OCI-LY1 (cell line): Measurements from ENCODE around the gene TRMT61A.

ENCODE experiments used
- H2AFZ ChIP-seq: fragments of 200-600 bp; sonication (generic), shearing (Covaris generic); 2 replicates; pipeline ENCODE4 v1.6.0; 2014; ENCODE audit warnings: antibody characterized with exemption, mild to moderate bottlenecking, low read length
- H3F3A ChIP-seq: fragments of 200-600 bp; sonication (generic), shearing (Covaris generic); 2 replicates; pipeline ENCODE4 v1.6.0; 2014; ENCODE audit warnings: mild to moderate bottlenecking, antibody characterized with exemption, low read length, moderate library complexity; ENCODE audit not compliant: insufficient read depth
- H3K27ac ChIP-seq: fragments of 200-600 bp; sonication (generic); 2 replicates; pipeline ENCODE4 v1.5.1; 2014; ENCODE audit warnings: low read length, mixed run types, mild to moderate bottlenecking, low read depth; ENCODE audit not compliant: poor library complexity, severe bottlenecking
- H3K27me3 ChIP-seq: fragments of 200-600 bp; sonication (generic); 2 replicates; pipeline ENCODE4 v1.6.0; 2014; ENCODE audit warnings: antibody characterized with exemption, mild to moderate bottlenecking, low read length, moderate library complexity; ENCODE audit not compliant: insufficient read depth
- H3K36me3 ChIP-seq: fragments of 200-600 bp; sonication (generic); 2 replicates; pipeline ENCODE4 v1.6.1; 2014; ENCODE audit warnings: mild to moderate bottlenecking, antibody characterized with exemption, low read length, moderate library complexity, mixed read lengths; ENCODE audit not compliant: insufficient read depth
- H3K4me1 ChIP-seq: fragments of 200-600 bp; sonication (generic); 2 replicates; pipeline ENCODE4 v1.5.1; 2014; ENCODE audit warnings: mild to moderate bottlenecking, low read length, moderate library complexity; ENCODE audit not compliant: insufficient read depth, severe bottlenecking
- H3K4me2 ChIP-seq: fragments of 200-600 bp; sonication (generic), shearing (Covaris generic); 2 replicates; pipeline ENCODE4 v1.6.1; 2014; ENCODE audit warnings: low read length
- H3K4me3 ChIP-seq: fragments of 200-600 bp; sonication (generic); 2 replicates; pipeline ENCODE4 v1.5.1; 2014; ENCODE audit warnings: low read length, low read depth, mild to moderate bottlenecking, mixed read lengths; ENCODE audit not compliant: poor library complexity, severe bottlenecking
- H3K79me2 ChIP-seq: fragments of 200-600 bp; shearing (Covaris generic); 2 replicates; pipeline ENCODE4 v1.6.1; 2016; ENCODE audit warnings: mixed run types, low read length, mixed read lengths; ENCODE audit not compliant: insufficient read depth
- H3K9ac ChIP-seq: fragments of 200-600 bp; sonication (generic), shearing (Covaris generic); 2 replicates; pipeline ENCODE4 v1.6.1; 2014; ENCODE audit warnings: mild to moderate bottlenecking, low read length, mixed read lengths
- H3K9me2 ChIP-seq: fragments of 200-600 bp; sonication (generic), shearing (Covaris generic); 2 replicates; pipeline ENCODE4 v1.6.1; 2014; ENCODE audit warnings: low read depth, mild to moderate bottlenecking, low read length, mixed read lengths
- H3K9me3 ChIP-seq: fragments of 200-600 bp; shearing (Covaris generic); 2 replicates; pipeline ENCODE4 v1.6.1; 2014; ENCODE audit warnings: low read length, mixed read lengths
- H4K20me1 ChIP-seq: fragments of 200-600 bp; sonication (generic), shearing (Covaris generic); 2 replicates; pipeline ENCODE4 v1.6.0; 2016; ENCODE audit warnings: mild to moderate bottlenecking, low read length; ENCODE audit not compliant: insufficient read depth
- EZH2 ChIP-seq: fragments of 200-600 bp; sonication (generic), shearing (Covaris generic); IDR thresholded peaks from 2 replicates; pipeline ENCODE4 v1.8.0; 2017; ENCODE audit warnings: borderline replicate concordance, mixed run types, mild to moderate bottlenecking, antibody characterized with exemption, low read length, moderate library complexity, mixed read lengths
- TF ChIP-seq, protein P1 (sequence below): fragments of 200-600 bp; sonication (generic), shearing (Covaris generic); IDR thresholded peaks from 2 replicates; pipeline ENCODE4 v1.5.1; 2017; ENCODE audit warnings: mild to moderate bottlenecking, antibody characterized with exemption, low read length, moderate library complexity, mixed read lengths

TRMT61A gene

DNA sequence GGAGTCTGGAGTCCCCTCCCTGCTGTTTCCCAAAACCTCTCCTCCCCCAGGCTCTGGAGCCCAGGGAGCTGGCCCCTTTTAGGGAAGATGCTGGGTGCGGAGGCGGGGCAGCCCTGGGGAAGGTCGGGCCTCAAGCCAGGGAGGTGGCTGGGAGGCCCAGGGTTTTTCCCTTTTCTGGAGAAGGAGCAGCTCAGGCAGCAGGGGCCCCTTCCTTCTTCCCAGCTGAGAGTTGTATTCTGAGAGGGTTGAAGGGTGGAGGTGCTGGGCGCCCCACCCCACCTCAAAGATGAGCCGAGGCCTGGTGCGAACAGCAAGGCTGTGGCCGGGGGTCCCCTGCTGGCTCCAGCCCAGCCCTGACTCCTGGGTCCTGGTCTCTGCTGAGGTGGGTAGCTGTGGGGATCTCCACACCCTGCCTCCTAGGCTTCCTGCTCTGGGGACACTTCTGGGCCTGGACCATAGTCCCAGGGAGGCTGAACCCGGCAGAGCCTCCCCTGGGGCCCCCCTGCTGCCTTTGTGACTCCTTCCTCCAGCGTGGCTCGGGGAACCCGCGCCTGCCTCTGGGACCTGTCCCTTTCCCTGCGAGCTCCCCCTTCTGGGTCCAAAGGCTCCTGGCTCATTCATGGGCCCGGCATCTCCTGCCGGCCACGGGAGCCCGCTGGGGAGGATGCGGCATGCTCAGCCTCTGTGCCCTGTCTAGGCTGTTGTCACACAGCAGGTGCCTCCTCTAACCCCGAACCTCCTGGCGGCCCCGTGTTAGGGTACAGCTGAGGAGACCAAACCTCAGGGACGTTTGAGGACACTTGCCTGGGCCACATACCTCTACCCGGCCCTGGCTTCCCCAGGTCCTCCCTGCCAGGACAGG lies 4.4 kb downstream of the TRMT61A start:
- Histone ChIP-seq H3K4me2 (no peak overlapping the region), H3K9ac (no peak overlapping the region), H4K20me1 (no peaks in the 10 kb centered on the region), H3F3A (no peaks in the 10 kb centered on the region), H3K79me2 (peaks cover 8% of the 10 kb centered on the region), H3K27me3 (no peaks in the 10 kb centered on the region), H3K4me3 (no peak overlapping the region), H2AFZ (no peak overlapping the region), H3K4me1 (peaks cover 19% of the 10 kb centered on the region), H3K27ac (no peak overlapping the region), H3K36me3 (peaks cover 27% of the 10 kb centered on the region; the same call in 1 of the 2 replicates), H3K9me3 (no peaks in the 10 kb centered on the region), H3K9me2 (no peaks in the 10 kb centered on the region)
- TF ChIP-seq, protein P1, sequence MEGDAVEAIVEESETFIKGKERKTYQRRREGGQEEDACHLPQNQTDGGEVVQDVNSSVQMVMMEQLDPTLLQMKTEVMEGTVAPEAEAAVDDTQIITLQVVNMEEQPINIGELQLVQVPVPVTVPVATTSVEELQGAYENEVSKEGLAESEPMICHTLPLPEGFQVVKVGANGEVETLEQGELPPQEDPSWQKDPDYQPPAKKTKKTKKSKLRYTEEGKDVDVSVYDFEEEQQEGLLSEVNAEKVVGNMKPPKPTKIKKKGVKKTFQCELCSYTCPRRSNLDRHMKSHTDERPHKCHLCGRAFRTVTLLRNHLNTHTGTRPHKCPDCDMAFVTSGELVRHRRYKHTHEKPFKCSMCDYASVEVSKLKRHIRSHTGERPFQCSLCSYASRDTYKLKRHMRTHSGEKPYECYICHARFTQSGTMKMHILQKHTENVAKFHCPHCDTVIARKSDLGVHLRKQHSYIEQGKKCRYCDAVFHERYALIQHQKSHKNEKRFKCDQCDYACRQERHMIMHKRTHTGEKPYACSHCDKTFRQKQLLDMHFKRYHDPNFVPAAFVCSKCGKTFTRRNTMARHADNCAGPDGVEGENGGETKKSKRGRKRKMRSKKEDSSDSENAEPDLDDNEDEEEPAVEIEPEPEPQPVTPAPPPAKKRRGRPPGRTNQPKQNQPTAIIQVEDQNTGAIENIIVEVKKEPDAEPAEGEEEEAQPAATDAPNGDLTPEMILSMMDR: no peak
- no peak for TF ChIP-seq EZH2

DNA sequence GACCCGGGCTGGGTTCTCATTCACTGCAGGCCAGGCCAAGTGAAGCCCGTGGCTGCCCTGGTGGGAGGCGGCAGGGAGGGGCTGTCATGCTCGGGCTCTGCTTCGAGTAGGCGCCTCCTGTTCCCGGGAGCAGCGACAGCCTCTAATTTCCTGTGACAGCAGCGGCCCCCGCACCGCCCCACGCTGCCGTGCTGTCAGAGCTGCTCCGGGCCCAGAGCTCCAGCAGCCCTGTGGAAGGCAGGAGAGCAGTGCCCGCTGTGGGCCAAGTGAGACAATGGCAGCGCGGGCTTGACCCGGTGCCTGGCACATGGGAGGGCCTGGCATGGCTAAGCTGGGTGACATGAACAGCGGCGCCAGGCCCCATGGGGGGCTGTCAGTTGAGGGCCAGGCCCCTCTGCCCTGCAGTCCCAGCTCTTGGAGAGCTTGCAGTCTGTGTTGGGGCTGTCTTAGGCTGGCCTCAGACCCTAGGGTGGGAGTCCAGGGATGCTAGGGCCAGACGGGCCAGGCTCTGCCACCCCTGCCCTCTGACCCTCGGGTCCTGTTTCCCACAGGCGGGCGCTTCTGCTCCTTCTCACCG lies 5.1 kb downstream of the TRMT61A start:
- TF ChIP-seq EZH2: no peak
- TF ChIP-seq, protein P1: no peak
- Histone ChIP-seq H3K79me2 (peaks cover 8% of the 10 kb centered on the region), H3K27me3 (0 out of 2 replicates have a peak, but pooled peaks cover 3% of the 10 kb centered on the region), H3K4me3 (no peak overlapping the region), H3K9me2 (no peaks in the 10 kb centered on the region), H3F3A (no peaks in the 10 kb centered on the region), H3K4me2 (no peak overlapping the region), H3K27ac (no peak overlapping the region), H2AFZ (no peak overlapping the region), H3K9ac (no peak overlapping the region), H3K36me3 (peaks cover 27% of the 10 kb centered on the region; the same call in 1 of the 2 replicates), H3K4me1 (peaks cover 14% of the 10 kb centered on the region), H3K9me3 (no peaks in the 10 kb centered on the region), H4K20me1 (no peaks in the 10 kb centered on the region)

DNA sequence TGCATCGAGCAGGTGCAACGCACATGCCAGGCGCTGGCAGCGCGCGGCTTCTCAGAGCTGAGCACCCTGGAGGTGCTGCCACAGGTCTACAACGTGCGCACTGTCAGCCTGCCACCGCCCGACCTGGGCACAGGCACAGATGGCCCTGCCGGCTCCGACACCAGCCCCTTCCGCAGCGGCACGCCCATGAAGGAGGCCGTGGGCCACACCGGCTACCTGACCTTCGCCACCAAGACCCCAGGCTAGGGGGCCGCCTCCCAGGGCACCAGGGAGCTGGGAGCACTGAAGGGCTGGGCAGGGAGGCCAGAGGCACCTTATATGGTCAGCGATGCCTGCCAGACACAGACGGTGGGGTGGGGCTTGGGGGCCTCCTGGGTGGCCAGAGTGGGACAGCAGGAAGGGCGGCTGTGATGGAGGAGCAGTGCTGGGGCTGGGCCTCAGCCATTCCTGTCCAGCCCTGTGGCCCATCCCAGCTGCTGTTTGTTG lies 5.6 kb downstream of the TRMT61A start:
- Histone ChIP-seq H4K20me1 (no peaks in the 10 kb centered on the region), H3F3A (no peaks in the 10 kb centered on the region), H2AFZ (no peak overlapping the region), H3K9ac (no peak overlapping the region), H3K27ac (no peak overlapping the region), H3K9me2 (no peaks in the 10 kb centered on the region), H3K4me3 (no peak overlapping the region), H3K36me3 (peaks cover 27% of the 10 kb centered on the region; the same call in 1 of the 2 replicates), H3K27me3 (0 out of 2 replicates have a peak, but pooled peaks cover 6% of the 10 kb centered on the region), H3K79me2 (peaks cover 3% of the 10 kb centered on the region; the same call in 1 of the 2 replicates), H3K4me1 (peaks cover 13% of the 10 kb centered on the region), H3K4me2 (no peak overlapping the region), H3K9me3 (no peaks in the 10 kb centered on the region)
- TF ChIP-seq EZH2: no peak
- TF ChIP-seq, protein P1: no peak
